Gastrocnemius medialis (tissue), 4 donors: Measurements from ENCODE around the gene GRIP2.

ENCODE experiments used
- POLR2A ChIP-seq, 2 donors: fragments of 450-650 bp; IDR thresholded peaks; one replicate each; pipeline ENCODE4 v1.6.1; 2017; ENCODE audit warnings: antibody characterized with exemption in 2 of 2, mild to moderate bottlenecking in 2 of 2, moderate library complexity in 2 of 2
- TF ChIP-seq, protein P1 (sequence below), 5 experiments: fragments of 450-650 bp in 3 of 5; fragments of 200-600 bp in 2 of 5; sonication (generic) in 2 of 5; IDR thresholded peaks in 4 of 5; conservative IDR thresholded peaks in 1 of 5; 1 replicate in 4 of 5; 2 replicates in 1 of 5; pipeline ENCODE4 v1.5.1; 2016 to 2019; ENCODE audit warnings: antibody characterized with exemption in 5 of 5, mild to moderate bottlenecking in 3 of 5, moderate library complexity in 3 of 5

DNA sequence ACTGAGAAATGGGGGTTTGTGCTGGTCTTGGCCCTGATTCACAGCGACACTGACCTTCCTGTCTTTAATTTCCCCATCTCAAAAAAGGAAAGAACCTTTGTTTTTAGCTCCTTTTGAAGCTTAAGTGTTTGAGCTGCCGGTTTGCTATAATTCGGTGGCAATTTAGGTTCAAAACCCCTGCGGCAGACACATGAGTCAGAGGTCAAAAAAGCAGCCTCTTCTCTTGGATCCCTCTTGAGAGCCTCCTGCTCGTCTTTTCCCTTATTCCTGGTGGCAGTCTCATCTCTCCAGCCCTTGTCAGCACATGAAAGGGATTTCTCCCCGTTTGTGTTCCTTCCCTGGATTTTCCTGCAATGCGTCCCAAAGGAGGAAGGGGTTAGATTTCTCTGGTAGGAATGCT is 64.5 kb downstream of the GRIP2 start:
- TF ChIP-seq, protein P1, sequence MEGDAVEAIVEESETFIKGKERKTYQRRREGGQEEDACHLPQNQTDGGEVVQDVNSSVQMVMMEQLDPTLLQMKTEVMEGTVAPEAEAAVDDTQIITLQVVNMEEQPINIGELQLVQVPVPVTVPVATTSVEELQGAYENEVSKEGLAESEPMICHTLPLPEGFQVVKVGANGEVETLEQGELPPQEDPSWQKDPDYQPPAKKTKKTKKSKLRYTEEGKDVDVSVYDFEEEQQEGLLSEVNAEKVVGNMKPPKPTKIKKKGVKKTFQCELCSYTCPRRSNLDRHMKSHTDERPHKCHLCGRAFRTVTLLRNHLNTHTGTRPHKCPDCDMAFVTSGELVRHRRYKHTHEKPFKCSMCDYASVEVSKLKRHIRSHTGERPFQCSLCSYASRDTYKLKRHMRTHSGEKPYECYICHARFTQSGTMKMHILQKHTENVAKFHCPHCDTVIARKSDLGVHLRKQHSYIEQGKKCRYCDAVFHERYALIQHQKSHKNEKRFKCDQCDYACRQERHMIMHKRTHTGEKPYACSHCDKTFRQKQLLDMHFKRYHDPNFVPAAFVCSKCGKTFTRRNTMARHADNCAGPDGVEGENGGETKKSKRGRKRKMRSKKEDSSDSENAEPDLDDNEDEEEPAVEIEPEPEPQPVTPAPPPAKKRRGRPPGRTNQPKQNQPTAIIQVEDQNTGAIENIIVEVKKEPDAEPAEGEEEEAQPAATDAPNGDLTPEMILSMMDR (IDR thresholded peaks at IDR 0.05 in 4 of 5, conservative IDR thresholded peaks at IDR 0.05 in 1 of 5): no peak
- no peak for TF ChIP-seq POLR2A (IDR thresholded peaks at IDR 0.05)
